ENCODE measurements around the gene CLK3.
"Not testable (repeated sequence)": the region's sequence is repeated elsewhere in the genome, so short reads cannot be mapped to it uniquely, and the experiment has no call there.

CLK3 gene

GRCh38 chr15:74594455-74594854, 21.2 kb upstream of the CLK3 start:
- no peak overlapping the region for H3K4me3 ChIP-seq (ENCODE audit: low read depth, low read length)
- no peaks in the 10 kb centered on the region for H3K27me3 ChIP-seq (ENCODE audit: control insufficient read depth, insufficient read depth, low read length)
- no peak for TF ChIP-seq CTCF (IDR thresholded peaks at IDR 0.05)
- H3K27ac ChIP-seq = no peak overlapping the region
- H3K36me3 ChIP-seq (ENCODE audit: control insufficient read depth, insufficient read depth, low read length) = no peaks in the 10 kb centered on the region
- no peaks in the 10 kb centered on the region for H3K9me3 ChIP-seq (ENCODE audit: control insufficient read depth, low read length)
- no peak overlapping the region for H3K4me2 ChIP-seq (ENCODE audit: low read length)
- H3K4me1 ChIP-seq = peaks cover 2% of the 10 kb centered on the region
- H3K9ac ChIP-seq = no peak overlapping the region
- no peaks in the 10 kb centered on the region for H3K79me2 ChIP-seq
- no peak overlapping the region for H2AFZ ChIP-seq

- Histone ChIP-seq H3K79me2 (no peaks in the 10 kb centered on the region), H3K4me1 (peaks cover 2% of the 10 kb centered on the region), H3K27ac (no peak overlapping the region), H3K9me3 (ENCODE audit: control insufficient read depth, low read length) (no peaks in the 10 kb centered on the region), H3K27me3 (ENCODE audit: control insufficient read depth, insufficient read depth, low read length) (no peaks in the 10 kb centered on the region), H3K9ac (no peak overlapping the region), H3K36me3 (ENCODE audit: control insufficient read depth, insufficient read depth, low read length) (no peaks in the 10 kb centered on the region), H3K4me3 (ENCODE audit: low read depth, low read length) (no peak overlapping the region), H2AFZ (no peak overlapping the region), H3K4me2 (ENCODE audit: low read length) (no peak overlapping the region)
- TF ChIP-seq CTCF (IDR thresholded peaks at IDR 0.05) = no peak
These were observed 20.4 kb upstream of the CLK3 start for GRCh38 chr15:74595271-74595670.

GRCh38 chr15:74596736-74597135, 18.9 kb upstream of the CLK3 start:
- not testable (repeated sequence) for H3K27ac ChIP-seq; H3K4me2 ChIP-seq (ENCODE audit: low read length); H3K27me3 ChIP-seq (ENCODE audit: control insufficient read depth, insufficient read depth, low read length); H2AFZ ChIP-seq; H3K4me3 ChIP-seq (ENCODE audit: low read depth, low read length); H3K36me3 ChIP-seq (ENCODE audit: control insufficient read depth, insufficient read depth, low read length); H3K9me3 ChIP-seq (ENCODE audit: control insufficient read depth, low read length); H3K4me1 ChIP-seq; H3K9ac ChIP-seq; H3K79me2 ChIP-seq

GRCh38 chr15:74597146-74597705, 18.4 kb upstream of the CLK3 start:
- not testable (repeated sequence) for H2AFZ ChIP-seq; H3K4me2 ChIP-seq (ENCODE audit: low read length); H3K36me3 ChIP-seq (ENCODE audit: control insufficient read depth, insufficient read depth, low read length); H3K9ac ChIP-seq; H3K27ac ChIP-seq; H3K79me2 ChIP-seq; H3K4me3 ChIP-seq (ENCODE audit: low read depth, low read length); H3K9me3 ChIP-seq (ENCODE audit: control insufficient read depth, low read length); H3K4me1 ChIP-seq; H3K27me3 ChIP-seq (ENCODE audit: control insufficient read depth, insufficient read depth, low read length)

- Histone ChIP-seq H3K36me3 (ENCODE audit: control insufficient read depth, insufficient read depth, low read length) (no peaks in the 10 kb centered on the region), H3K4me3 (ENCODE audit: low read depth, low read length) (peak overlapping the region; percentile 70), H3K4me2 (ENCODE audit: low read length) (peak overlapping the region; percentile 88), H3K4me1 (peaks cover 2% of the 10 kb centered on the region), H3K79me2 (no peaks in the 10 kb centered on the region), H3K9ac (peak overlapping the region; percentile 37), H3K9me3 (ENCODE audit: control insufficient read depth, low read length) (no peaks in the 10 kb centered on the region), H2AFZ (peak overlapping the region; percentile 61), H3K27me3 (ENCODE audit: control insufficient read depth, insufficient read depth, low read length) (no peaks in the 10 kb centered on the region), H3K27ac (peak overlapping the region; percentile 69)
- no peak for TF ChIP-seq CTCF (IDR thresholded peaks at IDR 0.05)
These were observed 17.4 kb upstream of the CLK3 start for GRCh38 chr15:74598126-74598842.

All from parathyroid adenoma (tissue), 2 donors.